ENCODE measurements around the gene VAT1L.

VAT1L gene

DNA sequence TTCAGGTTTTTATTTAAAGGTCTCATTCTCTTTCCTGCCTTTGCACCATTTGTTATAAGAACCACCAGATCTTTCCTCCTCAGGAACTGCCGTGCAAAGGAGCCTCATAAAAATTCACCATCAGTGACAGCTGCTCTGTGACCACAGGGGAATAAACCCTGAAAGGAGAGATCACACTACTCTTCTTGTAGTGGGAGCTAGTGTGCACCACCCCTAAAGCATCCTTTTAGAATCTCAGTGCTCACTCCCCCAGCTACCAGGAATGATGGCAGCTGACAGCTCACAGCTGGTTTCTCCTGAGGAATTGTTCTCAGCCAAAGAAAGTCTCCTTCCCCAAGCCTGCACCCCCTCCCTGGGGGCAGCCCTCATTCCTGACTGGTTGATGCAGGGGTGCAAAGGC is 18.7 kb downstream of the VAT1L start:
- peaks cover 4% of the 10 kb centered on the region for H3K36me3 Mint-ChIP-seq (ENCODE audit: low read depth)
- no peak overlapping the region for H3K27ac Mint-ChIP-seq
- TF ChIP-seq, protein P1, sequence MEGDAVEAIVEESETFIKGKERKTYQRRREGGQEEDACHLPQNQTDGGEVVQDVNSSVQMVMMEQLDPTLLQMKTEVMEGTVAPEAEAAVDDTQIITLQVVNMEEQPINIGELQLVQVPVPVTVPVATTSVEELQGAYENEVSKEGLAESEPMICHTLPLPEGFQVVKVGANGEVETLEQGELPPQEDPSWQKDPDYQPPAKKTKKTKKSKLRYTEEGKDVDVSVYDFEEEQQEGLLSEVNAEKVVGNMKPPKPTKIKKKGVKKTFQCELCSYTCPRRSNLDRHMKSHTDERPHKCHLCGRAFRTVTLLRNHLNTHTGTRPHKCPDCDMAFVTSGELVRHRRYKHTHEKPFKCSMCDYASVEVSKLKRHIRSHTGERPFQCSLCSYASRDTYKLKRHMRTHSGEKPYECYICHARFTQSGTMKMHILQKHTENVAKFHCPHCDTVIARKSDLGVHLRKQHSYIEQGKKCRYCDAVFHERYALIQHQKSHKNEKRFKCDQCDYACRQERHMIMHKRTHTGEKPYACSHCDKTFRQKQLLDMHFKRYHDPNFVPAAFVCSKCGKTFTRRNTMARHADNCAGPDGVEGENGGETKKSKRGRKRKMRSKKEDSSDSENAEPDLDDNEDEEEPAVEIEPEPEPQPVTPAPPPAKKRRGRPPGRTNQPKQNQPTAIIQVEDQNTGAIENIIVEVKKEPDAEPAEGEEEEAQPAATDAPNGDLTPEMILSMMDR (IDR thresholded peaks at IDR 0.05), result no peak
- peaks cover 12% of the 10 kb centered on the region for H3K27me3 Mint-ChIP-seq (ENCODE audit: low read depth, poor library complexity)
- DNase-seq, result no peak
- H3K4me3 Mint-ChIP-seq, result no peak overlapping the region
- peaks cover 12% of the 10 kb centered on the region for H3K4me1 Mint-ChIP-seq
- H3K9me3 Mint-ChIP-seq, result peaks cover 31% of the 10 kb centered on the region

DNA sequence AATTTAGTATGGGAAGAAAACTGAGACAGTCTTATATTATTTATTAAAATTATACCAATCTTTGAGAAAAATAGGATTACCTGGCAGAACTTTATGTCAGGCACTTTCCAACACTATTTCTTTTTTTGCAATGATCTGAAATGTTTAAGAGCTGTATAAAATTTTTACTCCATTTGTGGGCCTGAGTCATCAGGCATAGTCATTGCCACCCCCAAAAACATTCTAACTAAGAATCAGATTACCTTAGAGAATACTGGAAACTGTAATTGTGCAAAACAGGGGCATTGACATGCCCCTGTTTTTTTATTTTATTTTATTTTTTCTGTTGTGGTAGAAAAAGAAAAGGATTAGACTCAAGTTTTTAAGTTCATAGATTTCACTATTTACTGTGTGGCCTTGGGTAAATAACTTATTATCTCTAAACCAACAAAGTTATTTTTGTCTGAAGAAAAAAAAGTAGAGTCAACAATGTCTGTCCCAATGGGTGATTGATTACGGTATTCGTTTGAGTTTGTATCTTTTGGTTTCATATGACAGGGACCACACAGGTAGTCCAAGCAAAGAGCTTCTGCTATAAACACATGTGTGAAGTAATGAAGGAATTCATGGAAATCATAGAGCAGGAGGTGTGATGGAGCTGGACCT is 24.6 kb downstream of the VAT1L start:
- no peak overlapping the region for H3K4me3 Mint-ChIP-seq
- peaks cover 14% of the 10 kb centered on the region for H3K27me3 Mint-ChIP-seq (ENCODE audit: low read depth, poor library complexity)
- no peaks in the 10 kb centered on the region for H3K36me3 Mint-ChIP-seq (ENCODE audit: low read depth)
- TF ChIP-seq, protein P1 (IDR thresholded peaks at IDR 0.05), result no peak
- DNase-seq, result no peak
- peaks cover 18% of the 10 kb centered on the region for H3K4me1 Mint-ChIP-seq
- peaks cover 19% of the 10 kb centered on the region for H3K9me3 Mint-ChIP-seq
- no peak overlapping the region for H3K27ac Mint-ChIP-seq

DNA sequence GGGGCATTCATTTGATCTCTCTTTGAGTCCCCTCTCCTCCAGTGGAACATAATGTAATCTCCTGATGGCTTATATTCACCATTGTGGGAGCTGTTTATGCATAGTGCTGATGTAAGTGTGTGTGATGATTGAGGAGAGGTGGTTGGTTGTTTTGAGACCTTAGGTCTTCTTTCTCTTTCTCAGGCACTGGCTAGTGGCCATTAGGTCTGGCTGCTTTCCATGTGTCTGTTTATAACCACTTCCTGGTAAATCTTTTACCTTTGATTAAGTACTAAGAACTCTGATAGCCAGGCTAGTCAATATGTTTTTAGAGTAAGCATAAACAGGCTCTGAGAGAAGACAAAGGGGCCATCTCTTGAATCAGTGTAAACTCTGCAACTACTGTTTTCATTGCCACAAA is 27.9 kb downstream of the VAT1L start:
- TF ChIP-seq, protein P1 (IDR thresholded peaks at IDR 0.05), result no peak
- DNase-seq, result no peak
- no peaks in the 10 kb centered on the region for H3K36me3 Mint-ChIP-seq (ENCODE audit: low read depth)
- H3K9me3 Mint-ChIP-seq, result no peaks in the 10 kb centered on the region
- no peak overlapping the region for H3K4me3 Mint-ChIP-seq
- no peak overlapping the region for H3K27ac Mint-ChIP-seq
- peaks cover 16% of the 10 kb centered on the region for H3K27me3 Mint-ChIP-seq (ENCODE audit: low read depth, poor library complexity)
- H3K4me1 Mint-ChIP-seq, result peaks cover 18% of the 10 kb centered on the region

DNA sequence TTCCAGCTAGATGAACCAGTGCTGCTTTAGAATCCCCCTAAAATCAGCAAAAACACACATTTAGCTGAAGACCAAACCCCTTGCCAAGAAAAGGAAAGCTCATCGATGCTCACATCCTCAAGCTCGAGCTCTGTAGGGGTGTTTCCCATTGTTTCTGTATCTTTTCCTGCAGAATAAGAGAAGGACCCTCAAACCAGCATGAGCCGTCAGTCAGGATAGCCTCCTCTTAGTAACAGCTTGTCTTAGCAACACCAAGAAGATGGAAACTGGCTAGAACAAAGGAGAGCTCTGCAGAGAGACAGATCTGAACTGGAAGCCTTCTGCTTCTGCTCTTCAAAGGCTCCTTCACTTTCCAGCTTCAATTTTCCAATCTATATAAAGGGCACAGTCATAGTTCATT is 32.0 kb downstream of the VAT1L start:
- Mint-ChIP-seq H3K27me3 (ENCODE audit: low read depth, poor library complexity) (peaks cover 19% of the 10 kb centered on the region), H3K4me3 (no peak overlapping the region), H3K27ac (no peak overlapping the region), H3K4me1 (peaks cover 19% of the 10 kb centered on the region), H3K9me3 (no peaks in the 10 kb centered on the region), H3K36me3 (ENCODE audit: low read depth) (no peaks in the 10 kb centered on the region)
- TF ChIP-seq, protein P1 (IDR thresholded peaks at IDR 0.05), result no peak
- no peak for DNase-seq

DNA sequence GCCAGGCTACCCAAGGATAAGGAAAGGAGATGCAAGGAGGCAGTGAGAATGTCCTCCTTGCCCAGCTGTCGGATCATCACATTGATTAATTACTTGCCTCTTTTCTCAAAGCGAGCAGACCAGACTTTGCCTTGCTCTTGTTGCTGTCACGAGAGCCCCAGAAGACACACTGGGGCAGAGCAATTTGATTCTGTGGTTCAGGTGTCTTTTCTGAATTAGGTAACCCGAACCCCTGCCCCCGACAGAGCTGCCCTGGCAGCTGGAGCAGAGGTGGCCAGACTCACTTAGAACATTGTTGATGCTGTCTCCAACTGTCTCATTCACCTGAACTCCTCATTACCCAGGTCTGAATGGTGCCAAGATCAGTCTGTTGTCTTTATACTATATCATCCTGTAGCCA is 34.3 kb downstream of the VAT1L start:
- DNase-seq, result no peak
- TF ChIP-seq, protein P1 (IDR thresholded peaks at IDR 0.05), result no peak
- Mint-ChIP-seq H3K4me3 (no peak overlapping the region), H3K27ac (peak overlapping the region; percentile 45), H3K9me3 (no peaks in the 10 kb centered on the region), H3K36me3 (ENCODE audit: low read depth) (no peaks in the 10 kb centered on the region), H3K4me1 (peaks cover 19% of the 10 kb centered on the region), H3K27me3 (ENCODE audit: low read depth, poor library complexity) (peaks cover 13% of the 10 kb centered on the region)

DNA sequence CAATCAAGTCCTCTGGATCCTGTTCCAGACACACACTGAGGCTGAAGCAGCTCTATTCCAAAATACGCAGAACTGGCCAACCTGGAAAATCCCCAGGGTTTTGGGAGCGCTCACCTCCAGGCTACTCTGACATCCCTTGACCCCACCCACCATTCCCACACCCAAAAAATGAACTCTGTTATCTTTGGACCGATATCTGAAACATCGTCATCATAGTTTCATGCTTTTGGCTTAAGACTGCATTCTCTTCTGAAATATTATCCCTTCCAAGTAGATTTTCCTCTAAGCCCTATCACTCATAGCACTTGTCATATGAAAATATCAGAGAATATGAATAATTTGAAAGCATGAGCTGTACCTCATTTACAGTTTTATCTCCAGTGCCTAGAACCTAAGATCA is 34.7 kb downstream of the VAT1L start:
- no peak overlapping the region for H3K27ac Mint-ChIP-seq
- peaks cover 14% of the 10 kb centered on the region for H3K27me3 Mint-ChIP-seq (ENCODE audit: low read depth, poor library complexity)
- H3K4me1 Mint-ChIP-seq, result peaks cover 19% of the 10 kb centered on the region
- H3K36me3 Mint-ChIP-seq (ENCODE audit: low read depth), result no peaks in the 10 kb centered on the region
- H3K4me3 Mint-ChIP-seq, result no peak overlapping the region
- H3K9me3 Mint-ChIP-seq, result no peaks in the 10 kb centered on the region
- TF ChIP-seq, protein P1 (IDR thresholded peaks at IDR 0.05), result no peak
- no peak for DNase-seq
